CD14-positive monocyte (primary cell): ENCODE measurements around the gene AOPEP. TPM values are rescaled to one million over a fixed set of nuclear protein-coding genes. Genes with fewer than 3 reads are reported as not detected.

Experiments
- DNase-seq, 3 donors: peaks; one replicate each; pipeline ENCODE4 v3.0.0-alpha.2; 2011 to 2022
- H2AFZ ChIP-seq: 2 replicates; pipeline ENCODE4 v1.6.0; 2012; ENCODE audit warnings: mild to moderate bottlenecking, low read depth, low read length, inconsistent platforms; ENCODE audit not compliant: insufficient read depth, poor library complexity, severe bottlenecking
- H3K27ac ChIP-seq, 2 donors: 1 replicate in 1 of 2; 2 replicates in 1 of 2; pipeline ENCODE4 v1.5.1; 2012 to 2013; ENCODE audit warnings: low read length in 2 of 2, control low read depth in 1 of 2, inconsistent platforms in 1 of 2, low read depth in 1 of 2, mild to moderate bottlenecking in 1 of 2
- H3K27me3 ChIP-seq, 2 donors: one replicate each; pipeline versions ENCODE4 v1.6.0 to v1.6.1; 2011 to 2013; ENCODE audit warnings: low read length in 2 of 2; ENCODE audit not compliant: control insufficient read depth in 2 of 2, insufficient read depth in 2 of 2
- H3K36me3 ChIP-seq, 2 donors: replicated peaks in 1 of 2; 1 replicate in 1 of 2; 2 replicates in 1 of 2; pipeline versions ENCODE4 v1.5.1 to v1.6.1; 2012 to 2013; ENCODE audit warnings: low read length in 2 of 2, control low read depth in 1 of 2, inconsistent platforms in 1 of 2, mild to moderate bottlenecking in 1 of 2; ENCODE audit not compliant: insufficient read depth in 2 of 2, control insufficient read depth in 1 of 2
- H3K4me1 ChIP-seq, 2 donors: 1 replicate in 1 of 2; 2 replicates in 1 of 2; pipeline versions ENCODE4 v1.5.1 to v1.6.1; 2012 to 2013; ENCODE audit warnings: low read length in 2 of 2, control low read depth in 1 of 2, inconsistent platforms in 1 of 2, mild to moderate bottlenecking in 1 of 2, moderate library complexity in 1 of 2; ENCODE audit not compliant: insufficient read depth in 2 of 2, control insufficient read depth in 1 of 2
- H3K4me2 ChIP-seq: replicated peaks from 2 replicates; pipeline ENCODE3; 2012; ENCODE audit warnings: low read length, moderate library complexity, mild to moderate bottlenecking; ENCODE audit not compliant: poor library complexity, severe bottlenecking; ENCODE audit errors: extremely low read depth
- H3K4me3 ChIP-seq, 3 experiments: fragments of 200-600 bp in 1 of 3; sonication (generic) in 1 of 3; replicated peaks in 1 of 3; 1 replicate in 2 of 3; 2 replicates in 1 of 3; pipeline ENCODE4 v1.5.1; 2011 to 2013; ENCODE audit warnings: low read length in 3 of 3, mild to moderate bottlenecking in 3 of 3, control low read depth in 2 of 3, low read depth in 2 of 3, inconsistent platforms in 1 of 3, moderate library complexity in 1 of 3
- H3K79me2 ChIP-seq: 2 replicates; pipeline ENCODE4 v1.6.0; 2012; ENCODE audit warnings: mild to moderate bottlenecking, control low read depth, inconsistent platforms, low read length, moderate library complexity; ENCODE audit not compliant: insufficient read depth
- H3K9ac ChIP-seq: 2 replicates; pipeline ENCODE4 v1.6.0; 2017; ENCODE audit warnings: low read length, mild to moderate bottlenecking; ENCODE audit not compliant: insufficient read depth, poor library complexity, severe bottlenecking
- H3K9me3 ChIP-seq, 2 donors: replicated peaks in 1 of 2; 1 replicate in 1 of 2; 2 replicates in 1 of 2; pipeline versions ENCODE4 v1.5.1 to v1.6.1; 2012 to 2013; ENCODE audit warnings: low read length in 2 of 2, control low read depth in 1 of 2; ENCODE audit not compliant: control insufficient read depth in 1 of 2, insufficient read depth in 1 of 2
- H4K20me1 ChIP-seq: 2 replicates; pipeline ENCODE4 v1.6.0; 2012; ENCODE audit warnings: mild to moderate bottlenecking, low read length, control low read depth, moderate library complexity; ENCODE audit not compliant: insufficient read depth
- H3K27ac Mint-ChIP-seq, 7 donors: one replicate each; pipeline ENCODE4 v1.8.0; 2020; ENCODE audit warnings: mild to moderate bottlenecking in 7 of 7, mixed read lengths in 7 of 7, moderate library complexity in 6 of 7, inconsistent platforms in 2 of 7
- H3K27me3 Mint-ChIP-seq, 3 donors: one replicate each; pipeline ENCODE4 v1.8.0; 2021 to 2022; ENCODE audit warnings: low read depth in 3 of 3, mild to moderate bottlenecking in 3 of 3, mixed read lengths in 3 of 3, moderate library complexity in 3 of 3, inconsistent platforms in 1 of 3
- H3K36me3 Mint-ChIP-seq, 2 donors: one replicate each; pipeline ENCODE4 v1.8.0; 2020; ENCODE audit warnings: mixed read lengths in 2 of 2, inconsistent platforms in 1 of 2, mild to moderate bottlenecking in 1 of 2
- H3K4me1 Mint-ChIP-seq: one replicate; pipeline ENCODE4 v1.8.0; 2020; ENCODE audit warnings: mild to moderate bottlenecking, mixed read lengths
- H3K4me3 Mint-ChIP-seq, 2 donors: one replicate each; pipeline ENCODE4 v1.8.0; 2020; ENCODE audit warnings: mild to moderate bottlenecking in 2 of 2, mixed read lengths in 2 of 2, moderate library complexity in 1 of 2
- H3K9me3 Mint-ChIP-seq, 7 donors: one replicate each; pipeline ENCODE4 v1.8.0; 2020 to 2022; ENCODE audit warnings: mixed read lengths in 7 of 7, mild to moderate bottlenecking in 6 of 7, moderate library complexity in 6 of 7, inconsistent platforms in 2 of 7
- CTCF ChIP-seq: fragments of 200-600 bp; IDR thresholded peaks from one replicate; pipeline ENCODE4 v1.8.0; 2022; ENCODE audit warnings: antibody characterized with exemption, mild to moderate bottlenecking
- WGBS: methylation state at CpG from one replicate; pipeline ENCODE4 v1.1.5; 2013; ENCODE audit warnings: missing lambda C conversion rate; ENCODE audit not compliant: insufficient coverage; 5-methylcytosine and 5-hydroxymethylcytosine counted together
- intact Hi-C, 2 donors: fragments of 100-400 bp; cut with micrococcal nuclease; formaldehyde crosslinking; loops; one replicate each; pipeline versions ENCODE4 v1.15.0 to v1.15.1; 2023
- polyA plus RNA-seq, 3 donors: library from polyadenylated mRNA; depleted of rRNA in 1 of 3; unstranded in 2 of 3; stranded (reverse) in 1 of 3; fragments of 300-500 nt in 2 of 3; fragments of >200 nt in 1 of 3; fragmentation: Illumina TruSeq in 2 of 3; gene quantifications; 1 replicate in 2 of 3; 2 replicates in 1 of 3; pipeline ENCODE4 v1.2.3, GENCODE V29; 2012 to 2021

AOPEP gene
- polyA plus RNA-seq, 3 donors = 3.0 to 4.1 (median 3.1) TPM

- no peak overlapping the region for H2AFZ ChIP-seq
- H3K79me2 ChIP-seq = no peaks in the 10 kb centered on the region
- no peaks in the 10 kb centered on the region for H3K4me1 ChIP-seq
- no peak overlapping the region for H3K4me2 ChIP-seq
- H4K20me1 ChIP-seq = no peaks in the 10 kb centered on the region
- DNase-seq = no peak
- Mint-ChIP-seq H3K4me1 (no peaks in the 10 kb centered on the region), H3K27me3 (peaks cover 0 to 1% (median 0%) of the 10 kb centered on the region in 3 donors), H3K27ac (no peak overlapping the region), H3K4me3 (no peak overlapping the region), H3K9me3 (peaks cover 3 to 20% (median 14%) of the 10 kb centered on the region in 7 donors), H3K36me3 (peaks cover 0 to 2% of the 10 kb centered on the region in 2 donors)
- no CpG with 5 or more reads among the region's 1 CpG for WGBS
- no peaks in the 10 kb centered on the region for H3K27me3 ChIP-seq
- no peaks in the 10 kb centered on the region for H3K36me3 ChIP-seq
- H3K9ac ChIP-seq = no peak overlapping the region
- no peak overlapping the region for H3K4me3 ChIP-seq
- no peak for TF ChIP-seq CTCF
- H3K27ac ChIP-seq = no peak overlapping the region
- intact Hi-C loops = no loop called here
- peaks cover 4 to 13% of the 10 kb centered on the region in 2 donors for H3K9me3 ChIP-seq
Measured at GRCh38 chr9:94839398-94839797, 112.9 kb downstream of the AOPEP start.

GRCh38 chr9:94840738-94841137 is 114.2 kb downstream of the AOPEP start:
- no peak overlapping the region for H2AFZ ChIP-seq
- no peak for DNase-seq
- H3K27ac ChIP-seq = no peak overlapping the region
- Mint-ChIP-seq H3K36me3 (peaks cover 0 to 2% of the 10 kb centered on the region in 2 donors), H3K9me3 (peaks cover 3 to 20% (median 14%) of the 10 kb centered on the region in 7 donors), H3K27ac (no peak overlapping the region), H3K27me3 (no peaks in the 10 kb centered on the region), H3K4me3 (no peak overlapping the region), H3K4me1 (no peaks in the 10 kb centered on the region)
- H3K79me2 ChIP-seq = no peaks in the 10 kb centered on the region
- no peaks in the 10 kb centered on the region for H3K4me1 ChIP-seq
- no peak overlapping the region for H3K4me3 ChIP-seq
- H3K9ac ChIP-seq = no peak overlapping the region
- H3K27me3 ChIP-seq = no peaks in the 10 kb centered on the region
- no peak for TF ChIP-seq CTCF
- no peak overlapping the region for H3K4me2 ChIP-seq
- intact Hi-C loops = no loop called here
- no peaks in the 10 kb centered on the region for H3K36me3 ChIP-seq
- peaks cover 4 to 13% of the 10 kb centered on the region in 2 donors for H3K9me3 ChIP-seq
- H4K20me1 ChIP-seq = no peaks in the 10 kb centered on the region
